GM12865 (cell line): ENCODE results near the gene TTYH3.

ENCODE experiments used
- DNase-seq: peaks from one replicate; pipeline ENCODE4 v3.0.0; 2010; ENCODE audit warnings: low read depth
- H3K4me3 ChIP-seq: 2 replicates; pipeline ENCODE4 v1.5.1; 2011; ENCODE audit warnings: mild to moderate bottlenecking, low read depth, low read length, control low read depth
- TF ChIP-seq, protein P1 (sequence below): IDR thresholded peaks from 2 replicates; pipeline ENCODE4 v1.5.1; 2011; ENCODE audit warnings: low read length, control low read depth, low read depth, inconsistent platforms; ENCODE audit not compliant: insufficient read depth; ENCODE audit errors: missing control alignments

The TTYH3 gene

DNA sequence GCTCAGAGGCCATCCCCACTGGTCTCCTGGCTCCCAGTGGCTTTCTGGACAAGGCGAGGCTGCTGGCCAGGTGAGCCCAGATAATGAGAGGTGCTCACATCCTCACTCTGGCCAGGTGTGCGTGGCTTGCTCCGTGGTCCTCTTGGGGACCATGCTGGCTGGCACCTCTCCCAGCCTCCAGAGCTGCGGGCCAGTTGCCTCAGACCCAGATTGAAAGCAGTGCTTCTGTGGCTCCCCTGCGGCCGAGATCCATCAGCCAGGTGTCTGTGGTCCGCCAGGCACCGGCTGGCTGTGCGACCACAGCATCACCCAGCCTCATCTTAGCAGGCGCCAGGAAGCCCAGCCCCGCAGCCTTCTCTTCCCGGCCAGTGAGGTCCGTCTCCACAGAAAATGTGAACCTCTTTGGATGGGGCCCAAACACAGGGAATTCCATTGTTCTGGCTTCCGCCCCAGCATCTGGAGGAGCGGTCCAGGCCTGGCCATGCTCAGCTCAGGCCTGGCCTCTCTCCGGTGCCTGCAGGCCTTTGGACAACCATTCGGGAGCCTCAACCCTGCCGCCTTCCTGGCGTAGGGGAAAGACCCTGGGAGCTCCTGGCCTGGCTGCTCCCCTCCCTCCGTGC is 5.2 kb upstream of the TTYH3 start:
- TF ChIP-seq, protein P1, sequence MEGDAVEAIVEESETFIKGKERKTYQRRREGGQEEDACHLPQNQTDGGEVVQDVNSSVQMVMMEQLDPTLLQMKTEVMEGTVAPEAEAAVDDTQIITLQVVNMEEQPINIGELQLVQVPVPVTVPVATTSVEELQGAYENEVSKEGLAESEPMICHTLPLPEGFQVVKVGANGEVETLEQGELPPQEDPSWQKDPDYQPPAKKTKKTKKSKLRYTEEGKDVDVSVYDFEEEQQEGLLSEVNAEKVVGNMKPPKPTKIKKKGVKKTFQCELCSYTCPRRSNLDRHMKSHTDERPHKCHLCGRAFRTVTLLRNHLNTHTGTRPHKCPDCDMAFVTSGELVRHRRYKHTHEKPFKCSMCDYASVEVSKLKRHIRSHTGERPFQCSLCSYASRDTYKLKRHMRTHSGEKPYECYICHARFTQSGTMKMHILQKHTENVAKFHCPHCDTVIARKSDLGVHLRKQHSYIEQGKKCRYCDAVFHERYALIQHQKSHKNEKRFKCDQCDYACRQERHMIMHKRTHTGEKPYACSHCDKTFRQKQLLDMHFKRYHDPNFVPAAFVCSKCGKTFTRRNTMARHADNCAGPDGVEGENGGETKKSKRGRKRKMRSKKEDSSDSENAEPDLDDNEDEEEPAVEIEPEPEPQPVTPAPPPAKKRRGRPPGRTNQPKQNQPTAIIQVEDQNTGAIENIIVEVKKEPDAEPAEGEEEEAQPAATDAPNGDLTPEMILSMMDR, result no peak
- H3K4me3 ChIP-seq, result no peak overlapping the region
- DNase-seq, result no peak

DNA sequence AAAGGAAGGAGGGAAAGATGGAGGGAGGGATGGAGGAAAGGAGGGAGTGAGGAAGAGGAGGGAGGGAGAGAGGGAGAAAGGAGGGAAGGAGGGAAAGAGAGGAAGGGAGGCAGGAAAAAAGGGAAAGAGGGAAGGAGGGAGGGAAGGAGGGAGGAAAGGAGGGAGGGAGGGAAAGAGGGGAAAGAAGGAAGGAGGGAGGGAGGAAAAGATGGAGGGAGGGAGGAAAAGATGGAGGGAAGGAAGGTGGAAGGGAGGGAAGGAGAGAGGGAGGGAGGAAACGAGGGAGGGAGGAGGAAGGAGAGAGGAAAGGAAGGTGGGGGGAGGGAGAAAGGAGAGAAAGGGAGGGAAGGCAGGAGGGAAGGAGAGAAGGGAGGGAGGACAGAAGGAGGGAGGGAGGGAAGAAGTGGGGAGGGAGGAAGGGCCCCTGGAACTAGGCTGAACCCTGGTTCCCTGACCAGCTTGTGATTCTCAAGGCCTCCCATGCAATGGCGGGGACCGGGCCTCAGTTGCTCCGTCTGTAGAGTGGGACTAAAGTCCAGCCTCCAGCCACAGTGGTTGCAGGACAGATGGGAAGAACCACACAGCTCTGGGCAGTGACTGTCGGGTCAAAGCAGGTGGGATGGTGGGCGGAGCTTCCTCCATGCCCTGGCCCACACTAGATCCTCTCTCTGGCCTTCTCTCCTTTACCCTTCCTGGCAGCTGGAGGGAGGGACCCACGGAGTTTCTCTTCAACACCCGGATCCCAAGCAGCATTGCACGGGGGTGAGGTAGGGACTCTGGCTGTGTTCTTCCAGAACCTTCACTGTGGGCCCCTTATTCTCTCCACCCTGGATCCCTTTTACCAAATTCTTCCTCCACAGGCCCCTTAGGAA is 4.3 kb upstream of the TTYH3 start:
- TF ChIP-seq, protein P1, result no peak
- H3K4me3 ChIP-seq, result no peak overlapping the region
- no peak for DNase-seq

DNA sequence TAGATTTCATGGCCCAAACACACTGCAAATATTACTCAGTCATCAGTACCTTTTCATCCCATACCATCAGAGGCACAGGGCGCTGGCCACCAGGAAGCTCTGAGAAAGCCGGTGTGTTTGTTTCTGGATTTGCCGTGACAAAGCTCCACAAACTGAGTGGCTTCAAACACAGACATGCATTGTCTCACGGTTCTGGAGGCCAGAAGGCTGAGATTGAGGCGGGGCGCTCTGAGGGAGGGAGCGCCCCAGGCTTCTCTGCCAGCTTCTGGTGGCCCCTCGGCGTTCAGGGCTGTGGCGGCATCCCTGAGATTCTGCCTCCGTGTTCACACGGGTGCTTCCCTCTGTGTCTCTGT is 3.7 kb upstream of the TTYH3 start:
- TF ChIP-seq, protein P1, result no peak
- H3K4me3 ChIP-seq, result no peak overlapping the region
- DNase-seq, result no peak

DNA sequence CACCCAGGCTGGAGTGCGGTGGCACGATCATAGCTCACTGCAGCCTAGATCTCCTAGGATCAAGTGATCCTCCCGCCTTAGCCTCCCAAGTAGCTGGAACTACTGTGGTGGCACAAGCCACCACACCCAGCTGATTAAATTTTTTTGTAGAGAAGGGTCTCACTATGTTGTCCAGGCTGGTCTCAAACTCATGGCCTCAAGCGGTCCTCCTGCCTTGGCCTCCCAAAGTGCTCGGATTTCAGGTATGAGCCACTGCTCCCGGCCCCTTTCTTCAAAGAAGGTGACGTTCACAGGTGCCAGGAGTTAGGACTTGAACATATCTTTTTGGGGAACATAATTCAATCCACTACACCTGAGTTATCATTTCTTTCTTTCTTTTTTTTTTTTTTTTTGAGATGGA is 2.9 kb upstream of the TTYH3 start:
- DNase-seq, result no peak
- TF ChIP-seq, protein P1, result no peak
- H3K4me3 ChIP-seq, result no peak overlapping the region

DNA sequence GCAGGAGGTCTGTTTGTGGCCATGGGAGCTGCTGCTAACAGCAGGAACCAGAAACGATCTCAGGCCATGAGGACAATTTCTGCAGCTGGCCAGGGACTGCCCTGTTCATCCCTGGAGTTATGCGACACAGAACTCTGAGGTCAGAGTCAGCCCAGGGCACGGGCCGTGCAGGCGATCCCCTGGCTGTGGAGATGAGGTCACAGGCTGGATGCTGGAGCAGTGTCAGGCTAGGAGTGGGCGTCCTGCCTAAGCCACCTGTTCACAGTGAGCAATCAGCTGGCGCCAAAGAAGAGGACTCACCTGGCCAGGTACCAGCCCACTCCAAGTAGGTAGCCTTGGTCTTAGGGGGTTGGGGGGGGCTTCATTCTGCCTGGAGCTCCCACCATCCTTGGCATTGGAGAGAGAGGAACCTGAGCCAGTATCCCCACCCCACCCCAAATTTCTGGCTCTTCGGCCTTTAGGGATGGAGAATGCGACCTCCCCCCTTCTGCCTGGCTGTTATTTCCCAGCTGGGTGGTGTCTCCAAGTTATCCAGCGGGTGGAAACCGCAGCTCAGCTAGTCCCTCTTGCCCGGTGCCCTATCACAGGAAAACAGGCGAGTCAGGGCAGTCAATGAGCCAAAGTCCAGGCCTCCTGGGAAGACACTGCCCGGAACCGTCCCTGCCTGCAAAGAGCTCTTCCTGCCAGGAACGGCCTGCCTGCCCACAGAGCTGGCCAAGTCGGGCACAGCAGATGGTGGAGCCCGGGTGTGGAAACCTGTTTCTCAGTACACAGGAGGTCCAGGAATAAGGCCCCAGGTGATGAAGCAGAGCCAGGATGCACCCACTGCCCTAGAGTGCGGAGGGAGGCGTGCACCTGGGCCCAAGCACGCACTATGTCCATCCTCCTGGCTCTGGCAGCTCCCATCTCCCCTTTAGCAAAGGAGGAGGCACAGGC is 1.8 kb upstream of the TTYH3 start:
- no peak for DNase-seq
- TF ChIP-seq, protein P1, result no peak
- no peak overlapping the region for H3K4me3 ChIP-seq

DNA sequence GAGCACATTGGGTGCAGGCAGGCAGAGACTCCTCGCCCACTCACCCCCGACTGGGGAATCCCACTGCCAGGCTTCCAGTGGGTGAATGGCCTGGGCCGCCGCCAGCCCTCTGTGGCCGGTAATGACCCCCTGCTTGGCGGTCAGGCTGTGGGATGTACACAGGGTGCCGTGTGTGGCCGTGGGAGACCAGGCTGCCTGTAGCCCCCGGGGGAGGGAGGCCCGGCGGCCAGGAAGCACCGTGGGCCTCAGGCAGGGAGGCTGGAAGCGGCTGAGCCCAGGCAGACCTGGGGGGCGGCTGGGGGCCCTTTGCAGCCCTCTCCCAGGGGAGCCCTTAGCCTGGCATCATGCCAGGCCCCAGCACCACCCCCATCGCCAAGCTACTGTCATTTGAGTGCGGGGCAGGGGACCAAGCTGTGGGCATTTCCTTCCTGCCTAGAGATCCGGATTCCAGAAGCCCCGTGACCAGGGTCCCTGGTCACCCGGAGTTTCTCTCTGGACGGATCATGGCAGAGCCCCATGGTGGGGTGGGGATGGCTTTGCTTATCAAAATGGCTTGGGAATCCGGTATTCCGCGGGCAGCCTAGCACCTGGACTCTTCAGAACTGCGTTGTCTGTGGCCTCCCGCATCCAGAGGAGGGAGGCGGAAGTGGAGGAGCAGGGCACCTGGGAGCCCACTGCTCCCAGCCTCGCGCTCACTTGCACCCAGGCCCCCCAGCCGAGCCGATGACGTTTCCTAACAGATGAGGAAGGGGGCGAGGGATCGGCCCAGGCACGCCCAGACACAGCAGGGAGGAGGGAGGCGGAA is 1.1 kb downstream of the TTYH3 start:
- DNase-seq, result peak; percentile 33
- TF ChIP-seq, protein P1, result no peak
- peak overlapping the region; percentile 69 for H3K4me3 ChIP-seq
